Karpas-422 (cell line): Measurements from ENCODE around the gene GAL3ST3. TPM values are rescaled to one million over a fixed set of nuclear protein-coding genes. Genes with fewer than 3 reads are reported as not detected.
"Not testable (repeated sequence)": the region's sequence is repeated elsewhere in the genome, so short reads cannot be mapped to it uniquely, and the experiment has no call there.

Source experiments
- DNase-seq: peaks from one replicate; pipeline ENCODE4 v3.0.0-alpha.2; 2015
- H2AFZ ChIP-seq: fragments of 200-600 bp; sonication (generic); 2 replicates; pipeline ENCODE4 v1.6.1; 2014; ENCODE audit warnings: antibody characterized with exemption, low read length, mixed read lengths
- H3K27ac ChIP-seq: fragments of 200-600 bp; sonication (generic); 2 replicates; pipeline ENCODE4 v1.5.1; 2014; ENCODE audit warnings: mild to moderate bottlenecking, low read length, moderate library complexity
- H3K27me3 ChIP-seq: fragments of 200-600 bp; sonication (generic); 2 replicates; pipeline ENCODE4 v1.6.1; 2014; ENCODE audit warnings: low read length, mixed read lengths
- H3K36me3 ChIP-seq: fragments of 200-600 bp; sonication (generic); 2 replicates; pipeline ENCODE4 v1.6.1; 2014; ENCODE audit warnings: low read length, mixed read lengths; ENCODE audit not compliant: insufficient read depth
- H3K4me1 ChIP-seq: fragments of 200-600 bp; sonication (generic); 2 replicates; pipeline ENCODE4 v1.6.1; 2014; ENCODE audit warnings: mild to moderate bottlenecking, low read length, mixed read lengths
- H3K4me2 ChIP-seq: fragments of 200-600 bp; sonication (generic); 2 replicates; pipeline ENCODE4 v1.6.1; 2014; ENCODE audit warnings: low read length, low read depth, mild to moderate bottlenecking; ENCODE audit not compliant: poor library complexity, severe bottlenecking
- H3K4me3 ChIP-seq: fragments of 200-600 bp; sonication (generic); 2 replicates; pipeline ENCODE4 v1.5.1; 2014; ENCODE audit warnings: mild to moderate bottlenecking, antibody characterized with exemption, low read length, mixed read lengths
- H3K79me2 ChIP-seq: fragments of 200-600 bp; sonication (generic); 2 replicates; pipeline ENCODE4 v1.6.1; 2014; ENCODE audit warnings: mild to moderate bottlenecking, low read length, mixed read lengths
- H3K9ac ChIP-seq: fragments of 200-600 bp; sonication (generic); 2 replicates; pipeline ENCODE4 v1.6.0; 2014; ENCODE audit warnings: low read length
- H3K9me2 ChIP-seq: fragments of 200-600 bp; sonication (generic), shearing (Covaris generic); replicated peaks from 2 replicates; pipeline ENCODE4 v1.6.0; 2014; ENCODE audit warnings: mild to moderate bottlenecking, low read length, moderate library complexity; ENCODE audit not compliant: insufficient read depth
- H3K9me3 ChIP-seq: fragments of 300-700, 200-600 bp; sonication (generic); 2 replicates; pipeline ENCODE4 v1.6.1; 2014; ENCODE audit warnings: low read length, mixed read lengths
- H4K20me1 ChIP-seq: fragments of 200-600 bp; sonication (generic); 2 replicates; pipeline ENCODE4 v1.6.1; 2014; ENCODE audit warnings: mild to moderate bottlenecking, antibody characterized with exemption, low read length, low read depth; ENCODE audit not compliant: insufficient read depth
- total RNA-seq: library from RNA; depleted of rRNA; stranded (reverse); fragments of >200 nt; shearing (Covaris generic); gene quantifications from 2 replicates; pipeline ENCODE4 v1.2.3, GENCODE V29; 2014; ENCODE audit warnings: low replicate concordance

Gene GAL3ST3
- total RNA-seq, 1 experiment from 2014 or later = not detected

DNA sequence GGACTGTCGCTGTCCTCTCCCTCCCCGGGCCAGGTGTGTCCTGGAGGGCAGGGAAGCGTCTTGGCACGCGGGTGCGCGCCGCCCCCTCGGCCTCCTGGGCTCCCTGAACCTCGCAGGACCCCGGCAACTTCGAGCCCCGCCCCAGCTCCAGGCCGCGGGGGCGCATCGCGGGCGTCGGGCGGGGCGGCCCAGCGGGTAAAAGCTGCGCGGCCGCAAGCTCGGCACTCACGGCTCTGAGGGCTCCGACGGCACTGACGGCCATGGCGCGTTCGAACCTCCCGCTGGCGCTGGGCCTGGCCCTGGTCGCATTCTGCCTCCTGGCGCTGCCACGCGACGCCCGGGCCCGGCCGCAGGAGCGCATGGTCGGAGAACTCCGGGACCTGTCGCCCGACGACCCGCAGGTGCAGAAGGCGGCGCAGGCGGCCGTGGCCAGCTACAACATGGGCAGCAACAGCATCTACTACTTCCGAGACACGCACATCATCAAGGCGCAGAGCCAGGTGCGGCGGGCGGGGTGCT is 37.1 kb downstream of the GAL3ST3 start, which contains the start of gene CST6:
CST6 (plus strand) TSS at position 224 of the 519 bp plus-strand sequence; CDS start at position 261, 37 bp downstream.
- no peaks in the 10 kb centered on the region for H3K9me3 ChIP-seq
- H3K9ac ChIP-seq = no peak within 1 kb of the TSS
- H3K36me3 ChIP-seq = no peaks in the 10 kb centered on the region
- H4K20me1 ChIP-seq = no peaks in the 10 kb centered on the region
- no peaks in the 10 kb centered on the region for H3K27me3 ChIP-seq
- H3K27ac ChIP-seq = no peak within 1 kb of the TSS
- no peaks in the 10 kb centered on the region for H3K4me1 ChIP-seq
- no peak within 1 kb of the TSS for H2AFZ ChIP-seq
- H3K4me3 ChIP-seq = no peak within 1 kb of the TSS
- DNase-seq = no peak
- no peak within 1 kb of the TSS for H3K4me2 ChIP-seq
- H3K79me2 ChIP-seq = no peaks in the 10 kb centered on the region
- no peaks in the 10 kb centered on the region for H3K9me2 ChIP-seq

GRCh38 chr11:66011239-66011784 is 37.6 kb downstream of the GAL3ST3 start:
- Histone ChIP-seq H4K20me1 (0 out of 2 replicates have a peak, but pooled peaks cover 4% of the 10 kb centered on the region), H3K79me2 (no peaks in the 10 kb centered on the region), H3K9me2 (no peaks in the 10 kb centered on the region), H2AFZ (no peak overlapping the region), H3K4me2 (no peak overlapping the region), H3K4me1 (no peaks in the 10 kb centered on the region), H3K9me3 (no peaks in the 10 kb centered on the region), H3K36me3 (no peaks in the 10 kb centered on the region), H3K27ac (no peak overlapping the region), H3K9ac (no peak overlapping the region), H3K4me3 (no peak overlapping the region), H3K27me3 (no peaks in the 10 kb centered on the region)
- DNase-seq = no peak

DNA sequence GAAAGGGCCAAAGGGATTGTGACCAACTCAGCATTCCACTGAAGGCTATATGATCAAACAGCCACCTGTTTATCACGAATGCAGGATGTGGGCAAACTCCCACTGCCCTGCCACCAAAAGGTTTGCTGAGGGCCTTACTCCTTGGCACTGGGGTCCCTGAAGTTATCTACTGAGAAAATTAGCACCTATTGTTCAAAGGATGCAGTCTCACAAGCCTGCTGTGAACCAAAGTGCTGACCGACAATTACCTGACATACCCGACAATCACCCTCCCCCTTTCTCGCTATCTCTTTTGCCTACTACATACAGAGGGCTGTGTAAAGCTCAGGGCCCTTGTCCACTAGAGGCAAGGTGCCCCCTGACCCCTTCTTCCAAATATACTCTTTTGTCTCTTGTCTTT is 38.9 kb downstream of the GAL3ST3 start:
- DNase-seq, H3K9me2 ChIP-seq, H3K4me2 ChIP-seq, H4K20me1 ChIP-seq, H3K36me3 ChIP-seq, H2AFZ ChIP-seq, H3K27ac ChIP-seq, H3K9ac ChIP-seq, H3K4me1 ChIP-seq, H3K27me3 ChIP-seq, H3K79me2 ChIP-seq, H3K9me3 ChIP-seq, H3K4me3 ChIP-seq: not testable (repeated sequence)

- Histone ChIP-seq H3K9me2 (no peaks in the 10 kb centered on the region), H3K79me2 (peaks cover under 1% of the 10 kb centered on the region), H3K4me1 (peaks cover under 1% of the 10 kb centered on the region), H3K27me3 (no peaks in the 10 kb centered on the region), H3K9me3 (no peaks in the 10 kb centered on the region), H3K27ac (no peak overlapping the region), H3K9ac (no peak overlapping the region), H4K20me1 (peaks cover 12% of the 10 kb centered on the region; the same call in 1 of the 2 replicates), H3K36me3 (peaks cover 9% of the 10 kb centered on the region; the same call in 1 of the 2 replicates), H3K4me2 (no peak overlapping the region), H2AFZ (no peak overlapping the region), H3K4me3 (no peak overlapping the region)
- peak; percentile 52 for DNase-seq
Measured at GRCh38 chr11:66008468-66009101, 40.4 kb downstream of the GAL3ST3 start.

- Histone ChIP-seq H3K4me1 (peaks cover 5% of the 10 kb centered on the region), H4K20me1 (peaks cover 12% of the 10 kb centered on the region; the same call in 1 of the 2 replicates), H3K4me3 (no peak overlapping the region), H3K27me3 (no peaks in the 10 kb centered on the region), H3K9me2 (no peaks in the 10 kb centered on the region), H3K9me3 (no peaks in the 10 kb centered on the region), H3K4me2 (no peak overlapping the region), H2AFZ (no peak overlapping the region), H3K9ac (no peak overlapping the region), H3K27ac (no peak overlapping the region), H3K79me2 (peaks cover 6% of the 10 kb centered on the region), H3K36me3 (peaks cover 9% of the 10 kb centered on the region; the same call in 1 of the 2 replicates)
- no peak for DNase-seq
Measured at GRCh38 chr11:66008095-66008467, 40.9 kb downstream of the GAL3ST3 start.

DNA sequence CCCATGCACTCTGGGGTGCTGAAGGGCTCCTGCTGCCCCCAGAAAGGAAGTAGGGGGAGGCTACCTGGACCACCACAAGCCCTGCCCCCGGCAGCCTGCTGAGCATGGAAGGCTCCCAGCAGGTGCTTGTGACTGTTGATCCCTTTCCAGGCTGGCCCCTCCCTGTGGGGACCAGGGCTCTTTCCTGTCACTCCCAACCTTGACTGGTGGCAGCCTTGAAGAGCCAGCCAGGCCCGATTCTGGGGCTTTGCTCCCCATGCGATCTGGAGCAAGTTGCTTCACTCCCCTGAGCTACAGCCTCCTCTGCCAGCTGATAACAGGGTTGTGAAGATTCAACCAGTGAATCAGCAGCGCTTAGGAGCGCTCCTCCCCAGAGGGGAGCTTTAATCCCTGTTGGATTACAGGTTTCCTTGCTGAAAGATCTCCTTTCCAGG is 41.7 kb downstream of the GAL3ST3 start:
- H3K9me2 ChIP-seq = no peaks in the 10 kb centered on the region
- H3K79me2 ChIP-seq = peaks cover 10% of the 10 kb centered on the region
- H2AFZ ChIP-seq = no peak overlapping the region
- H3K9ac ChIP-seq = no peak overlapping the region
- peaks cover 12% of the 10 kb centered on the region; the same call in 1 of the 2 replicates for H4K20me1 ChIP-seq
- H3K36me3 ChIP-seq = peaks cover 9% of the 10 kb centered on the region; the same call in 1 of the 2 replicates
- no peaks in the 10 kb centered on the region for H3K27me3 ChIP-seq
- DNase-seq = no peak
- H3K27ac ChIP-seq = no peak overlapping the region
- peaks cover 6% of the 10 kb centered on the region for H3K4me1 ChIP-seq
- H3K4me3 ChIP-seq = no peak overlapping the region
- no peaks in the 10 kb centered on the region for H3K9me3 ChIP-seq
- no peak overlapping the region for H3K4me2 ChIP-seq

DNA sequence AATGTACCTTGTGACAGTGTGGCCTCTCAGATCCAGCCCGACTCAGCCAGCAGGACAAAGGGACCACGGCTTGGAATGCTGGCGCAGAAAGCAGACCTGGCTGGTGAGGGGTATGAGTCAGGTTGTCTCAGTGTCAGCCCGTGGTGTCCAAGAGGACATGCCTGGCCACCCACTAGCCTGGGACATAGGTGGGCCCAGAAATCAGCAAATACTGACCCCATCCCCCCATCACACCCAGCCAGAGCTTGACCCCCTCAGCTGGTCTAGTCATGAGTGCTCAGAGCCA is 42.1 kb downstream of the GAL3ST3 start:
- peaks cover 9% of the 10 kb centered on the region; the same call in 1 of the 2 replicates for H3K36me3 ChIP-seq
- H3K4me3 ChIP-seq = no peak overlapping the region
- DNase-seq = no peak
- no peaks in the 10 kb centered on the region for H3K9me3 ChIP-seq
- H3K27ac ChIP-seq = no peak overlapping the region
- peaks cover 11% of the 10 kb centered on the region for H3K79me2 ChIP-seq
- H3K9ac ChIP-seq = no peak overlapping the region
- H3K4me1 ChIP-seq = peaks cover 6% of the 10 kb centered on the region
- no peak overlapping the region for H2AFZ ChIP-seq
- H3K27me3 ChIP-seq = no peaks in the 10 kb centered on the region
- H4K20me1 ChIP-seq = peaks cover 12% of the 10 kb centered on the region; the same call in 1 of the 2 replicates
- no peaks in the 10 kb centered on the region for H3K9me2 ChIP-seq
- H3K4me2 ChIP-seq = no peak overlapping the region

GRCh38 chr11:66006134-66006890 is 42.6 kb downstream of the GAL3ST3 start:
- Histone ChIP-seq H3K9ac (no peak overlapping the region), H3K9me2 (no peaks in the 10 kb centered on the region), H2AFZ (no peak overlapping the region), H3K79me2 (peaks cover 16% of the 10 kb centered on the region), H3K4me3 (no peak overlapping the region), H4K20me1 (peaks cover 15% of the 10 kb centered on the region), H3K4me2 (no peak overlapping the region), H3K27ac (no peak overlapping the region), H3K27me3 (no peaks in the 10 kb centered on the region), H3K9me3 (no peaks in the 10 kb centered on the region), H3K36me3 (peaks cover 9% of the 10 kb centered on the region; the same call in 1 of the 2 replicates), H3K4me1 (peaks cover 6% of the 10 kb centered on the region)
- no peak for DNase-seq
